ENCODE data around the gene SVOP.
"Not testable (repeated sequence)": the region's sequence is repeated elsewhere in the genome, so short reads cannot be mapped to it uniquely, and the experiment has no call there.

Gene SVOP

DNA sequence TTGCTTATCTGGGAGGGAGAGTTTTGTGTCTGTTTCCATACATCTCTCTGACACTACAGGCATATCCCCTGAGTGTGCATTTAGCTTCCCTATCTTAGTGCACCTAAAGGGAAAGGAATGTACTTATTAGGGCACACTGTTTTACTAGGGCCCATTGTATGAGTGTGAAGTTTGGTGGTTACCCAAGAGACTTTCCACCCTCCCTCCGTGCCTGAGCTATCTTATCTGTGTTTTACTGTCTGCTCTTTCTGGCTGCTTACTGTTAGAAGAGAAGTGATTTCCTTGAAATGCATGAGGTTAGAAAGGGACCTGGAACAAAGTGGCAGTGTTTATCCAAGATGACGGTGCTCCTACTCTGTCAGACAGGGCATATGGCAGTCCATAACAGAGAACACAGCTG is 8.5 kb upstream of the SVOP start:
- DNase-seq, result no peak

DNA sequence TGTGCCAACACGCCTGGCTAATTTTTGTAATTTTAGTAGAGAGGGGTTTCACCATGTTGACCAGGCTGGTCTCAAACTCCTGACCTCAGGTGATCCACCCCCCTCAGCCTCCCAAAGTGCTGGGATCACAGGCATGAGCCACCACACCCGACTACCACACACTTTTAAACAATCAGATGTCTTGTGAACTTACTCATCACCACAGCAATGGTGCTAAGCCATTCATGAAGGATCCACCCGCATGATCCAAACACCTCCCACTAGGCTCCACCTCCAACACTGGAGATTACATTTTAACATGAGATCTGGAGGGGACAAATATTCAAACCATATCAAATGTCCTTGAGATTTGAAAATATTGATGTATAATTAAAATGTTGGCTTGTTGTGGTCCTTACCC is 7.8 kb upstream of the SVOP start:
- DNase-seq, result not testable (repeated sequence)

DNA sequence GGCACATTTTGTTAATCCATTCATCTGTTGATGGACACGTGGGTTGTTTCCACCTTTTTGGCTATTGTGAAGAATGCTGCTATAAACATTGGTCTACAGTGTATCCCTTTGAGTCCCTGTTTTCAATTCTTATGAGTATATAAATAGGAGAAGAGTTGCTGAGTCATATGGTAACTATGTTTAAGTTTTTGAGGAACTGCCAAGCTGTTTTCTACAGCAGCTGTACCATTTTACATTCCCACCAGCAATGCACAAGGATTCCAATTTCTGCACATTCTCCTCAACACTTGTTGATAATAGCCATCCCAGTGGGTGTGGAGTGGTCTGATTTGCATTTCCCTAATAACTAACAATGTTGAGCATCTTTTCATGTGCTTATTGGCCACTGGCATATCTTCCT is 6.9 kb upstream of the SVOP start:
- no peak for DNase-seq

DNA sequence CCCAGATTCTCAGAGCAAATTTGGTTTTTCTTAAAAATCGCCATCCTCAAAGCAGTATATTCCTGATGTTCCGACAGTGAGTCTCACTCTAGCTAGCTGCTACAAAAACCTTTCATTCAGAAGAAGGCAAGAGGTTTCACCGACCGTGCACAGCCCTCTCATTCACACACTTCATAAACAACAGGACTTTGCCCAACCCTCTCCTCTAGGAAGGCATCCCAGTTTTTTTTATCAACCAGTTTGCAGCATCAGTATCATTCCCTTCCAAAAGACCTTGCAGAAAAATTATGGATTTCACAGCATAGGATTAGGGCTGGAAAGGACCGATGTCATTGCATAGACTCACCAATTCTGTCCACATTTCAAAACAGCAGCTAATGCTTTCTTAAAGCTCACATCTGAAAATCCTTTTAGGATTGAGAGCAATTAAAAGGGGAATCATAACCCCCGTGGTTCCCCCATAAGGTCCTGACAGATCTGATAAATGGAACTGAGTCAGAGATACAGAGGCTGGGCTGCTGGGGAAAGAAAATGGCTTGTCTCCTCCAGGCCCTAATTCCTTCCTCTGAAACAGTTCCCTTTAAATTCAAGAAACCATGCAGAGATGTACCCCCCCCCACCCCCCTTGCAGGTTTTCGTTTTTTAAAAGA is 597 bp downstream of the SVOP start:
- no peak for DNase-seq

DNA sequence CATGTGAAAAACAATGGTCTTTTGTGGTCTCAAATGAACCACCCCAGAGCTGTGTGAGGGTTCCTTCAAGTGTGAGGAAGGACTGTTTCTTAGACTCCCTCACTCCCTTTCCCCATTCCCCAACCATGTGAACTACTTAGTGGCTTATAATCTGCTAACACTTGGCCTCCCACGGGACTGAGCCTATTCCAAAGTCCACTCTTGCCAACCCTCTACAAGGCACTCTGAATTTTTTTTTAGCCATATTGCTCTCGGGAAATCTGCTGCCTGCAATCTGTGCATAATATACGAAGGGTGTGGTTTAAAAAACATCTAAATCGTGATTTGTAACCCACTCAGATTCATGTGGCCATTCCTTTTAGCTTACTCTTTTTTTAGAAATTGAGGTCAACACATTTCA is 2.6 kb downstream of the SVOP start:
- DNase-seq, result no peak

DNA sequence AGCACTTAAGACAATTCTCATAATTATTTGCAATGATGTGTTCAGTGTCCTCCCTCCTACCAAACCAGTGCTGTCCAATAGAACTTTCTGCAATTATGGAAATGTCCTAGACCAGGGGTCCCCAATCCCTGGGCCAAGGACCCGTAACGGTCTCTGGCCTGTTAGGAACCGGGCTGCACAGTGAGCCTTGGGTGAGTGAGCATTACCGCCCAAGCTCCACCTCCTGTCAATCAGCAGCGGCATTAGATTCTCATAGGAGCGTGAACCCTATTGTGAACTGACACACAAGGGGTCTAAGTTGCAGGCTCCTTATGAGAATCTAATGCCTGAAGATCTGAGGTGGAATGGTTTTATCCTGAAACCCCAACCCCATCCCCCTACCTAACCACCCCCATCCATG is 3.9 kb downstream of the SVOP start:
- DNase-seq, result no peak

DNA sequence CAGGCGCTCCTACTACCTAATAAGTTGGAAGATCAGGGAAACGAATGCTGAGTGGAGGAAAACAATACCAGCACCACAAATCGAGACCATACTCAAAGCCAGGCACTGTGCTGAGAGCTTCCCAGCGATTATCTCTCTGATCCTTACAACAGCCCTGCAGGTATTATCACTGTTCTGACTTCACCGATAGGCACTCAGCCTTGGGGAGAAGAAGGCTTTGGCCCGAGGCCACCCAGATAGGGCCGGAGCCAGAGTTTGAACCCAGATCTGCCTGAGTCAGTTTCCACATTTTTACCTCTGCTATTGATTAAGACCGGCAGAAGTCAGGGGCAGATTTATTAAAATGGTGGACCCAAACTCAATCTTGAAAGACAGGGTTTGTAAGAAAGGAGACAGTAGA is 4.9 kb downstream of the SVOP start:
- DNase-seq, result no peak

DNA sequence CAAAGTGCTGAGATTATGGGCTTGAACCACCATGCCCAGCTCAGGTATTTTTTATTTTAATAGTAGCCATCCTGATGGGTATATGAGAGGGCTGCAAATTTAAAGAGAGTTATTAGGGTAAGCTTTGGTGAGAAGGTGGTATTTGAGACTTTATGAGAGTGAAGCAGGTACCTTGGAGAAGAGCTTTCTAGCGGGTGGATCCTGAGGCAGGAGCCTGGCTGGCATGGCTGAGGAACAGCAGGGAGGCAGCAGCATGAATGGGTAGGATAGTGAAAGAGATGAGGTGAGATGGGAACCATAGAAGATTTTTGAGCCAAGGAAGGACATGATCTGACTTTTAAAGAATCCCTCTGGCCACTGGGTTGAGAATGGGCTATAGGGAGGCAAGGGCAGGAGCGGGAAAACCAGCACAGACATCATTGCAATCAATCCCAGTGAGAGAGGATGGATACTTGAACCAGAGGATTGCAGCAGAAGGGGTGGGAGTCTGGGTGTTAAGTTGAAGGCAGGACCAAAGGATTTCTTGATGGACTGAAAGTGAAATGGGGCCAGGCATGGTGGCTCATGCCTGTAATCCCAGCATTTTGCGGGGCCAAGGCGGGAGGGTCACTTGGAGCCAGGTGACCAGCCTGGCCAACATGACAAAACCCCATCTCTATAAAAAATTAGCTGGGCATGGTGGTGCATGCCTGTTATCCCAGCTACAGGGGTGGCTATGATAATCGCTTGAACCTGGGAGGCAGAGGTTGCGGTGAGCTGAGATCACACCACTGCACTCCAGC is 5.7 kb downstream of the SVOP start:
- no peak for DNase-seq

DNA sequence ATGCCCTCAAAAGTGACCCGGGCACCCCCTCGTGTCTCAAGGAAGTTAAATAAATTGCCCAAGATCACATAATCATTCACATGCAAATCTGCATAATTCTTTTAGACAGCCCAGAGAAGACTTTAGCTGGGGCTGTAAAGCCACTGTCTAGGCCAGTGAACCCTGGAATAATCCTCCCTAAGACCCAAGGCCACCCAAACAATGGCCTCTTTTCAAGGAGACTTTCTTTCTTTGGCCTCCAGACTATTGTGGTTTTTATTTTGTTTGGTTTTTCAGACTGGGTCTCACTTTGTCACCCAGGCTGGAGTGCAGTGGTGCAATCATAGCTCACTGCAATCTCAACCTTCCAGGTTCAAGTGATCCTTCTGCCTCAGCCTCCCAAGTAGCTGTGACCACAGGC is 10.6 kb downstream of the SVOP start:
- no peak for DNase-seq

DNA sequence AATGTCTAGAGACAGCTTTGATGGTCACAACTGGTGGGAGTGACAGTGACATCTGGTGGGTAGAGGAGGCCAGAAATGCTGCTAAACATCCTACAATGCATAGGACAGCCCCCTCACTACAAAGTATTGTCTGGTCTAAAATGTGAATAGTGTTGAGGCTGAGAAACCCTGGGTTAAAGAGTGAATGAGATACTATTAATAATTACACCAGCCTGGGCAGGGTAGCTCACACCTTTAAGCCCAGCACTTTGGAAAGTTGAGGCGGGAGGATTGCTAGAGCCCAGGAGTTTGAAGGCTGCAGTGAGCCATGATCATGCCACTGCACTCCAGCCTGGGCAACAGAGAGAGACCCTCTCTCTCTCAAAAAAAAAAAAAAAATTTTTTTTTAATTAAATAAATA is 11.1 kb downstream of the SVOP start:
- no peak for DNase-seq

DNA sequence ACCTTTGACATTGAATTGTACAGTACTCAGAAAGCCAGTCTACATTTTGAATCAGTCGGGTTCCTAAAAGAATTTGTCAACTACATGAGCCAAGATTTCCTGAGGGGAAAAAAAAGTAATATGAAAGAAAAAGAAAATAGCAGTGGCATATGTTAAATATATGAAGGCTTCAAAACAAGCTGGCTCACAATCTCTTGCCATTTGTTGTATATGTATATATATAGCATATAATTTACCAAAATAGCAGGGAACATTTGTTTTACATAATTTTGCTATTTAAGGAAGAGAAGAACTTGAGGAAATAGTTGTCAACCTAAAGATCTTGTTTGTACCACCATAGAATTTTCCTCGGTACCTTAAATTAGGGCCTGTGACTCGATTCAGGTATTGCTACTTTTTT is 16.9 kb downstream of the SVOP start:
- no peak for DNase-seq

DNA sequence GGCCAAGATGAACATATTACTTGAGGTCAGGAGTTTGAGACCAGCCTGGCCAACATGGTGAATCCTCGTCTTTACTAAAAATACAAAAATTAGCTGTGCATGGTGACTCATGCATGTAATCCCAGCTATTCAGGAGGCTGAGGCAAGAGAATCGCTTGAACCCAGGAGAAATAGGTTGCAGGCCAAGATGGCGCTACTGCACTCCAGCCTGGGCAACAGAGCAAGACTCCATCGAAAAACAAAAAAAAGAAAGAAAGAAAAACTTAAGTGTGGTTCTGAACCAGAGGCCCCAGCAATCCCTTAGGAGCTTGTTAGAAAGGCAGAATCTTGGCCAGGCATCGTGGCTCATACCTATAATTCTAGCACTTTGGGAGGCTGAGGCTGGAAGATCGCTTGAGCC is 24.5 kb downstream of the SVOP start:
- DNase-seq, result no peak

DNA sequence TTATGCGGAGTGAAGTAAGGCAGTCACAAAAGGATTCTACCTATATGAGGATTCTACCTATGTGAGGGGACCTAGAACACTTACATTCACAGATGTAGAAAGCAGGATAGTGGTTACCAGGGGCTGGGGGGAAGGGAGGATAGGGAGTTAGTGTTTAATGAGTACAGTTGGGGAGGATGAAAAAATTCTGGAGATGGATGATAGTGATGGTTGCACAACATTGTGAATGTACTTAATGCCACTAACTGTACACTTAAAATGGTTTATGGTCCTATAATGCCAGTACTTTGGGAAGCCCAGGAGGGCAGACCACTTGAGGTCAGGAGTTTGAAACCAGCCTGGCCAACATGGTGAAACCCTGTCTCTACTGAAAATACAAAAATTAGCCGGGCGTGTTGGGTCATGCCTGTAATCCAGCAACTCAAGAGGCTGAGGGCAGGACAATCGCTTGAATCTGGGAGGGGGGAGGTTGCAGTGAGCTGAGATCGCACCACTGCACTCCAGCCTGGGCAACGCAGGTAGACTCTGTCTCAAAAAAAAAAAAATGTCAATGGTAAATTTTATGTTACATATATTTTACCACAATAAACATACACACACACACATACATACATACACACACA is 25.4 kb downstream of the SVOP start:
- DNase-seq, result no peak

DNA sequence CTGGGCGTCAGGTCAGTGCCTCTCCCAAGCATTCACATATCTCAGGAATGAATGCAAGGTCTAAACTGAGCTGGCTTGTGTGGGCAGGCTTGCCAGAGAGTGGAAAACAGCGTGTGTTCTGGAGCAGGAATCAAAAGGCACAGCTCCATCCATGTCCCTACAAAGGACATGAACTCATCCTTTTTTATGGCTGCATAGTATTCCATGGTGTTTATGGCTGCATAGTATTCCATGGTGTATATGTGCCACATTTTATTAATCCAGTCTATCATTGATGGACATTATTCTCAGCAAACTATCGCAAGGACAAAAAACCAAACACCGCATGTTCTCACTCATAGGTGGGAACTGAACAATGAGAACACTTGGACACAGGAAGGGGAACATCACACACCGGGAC is 30.8 kb downstream of the SVOP start:
- not testable (repeated sequence) for DNase-seq

DNA sequence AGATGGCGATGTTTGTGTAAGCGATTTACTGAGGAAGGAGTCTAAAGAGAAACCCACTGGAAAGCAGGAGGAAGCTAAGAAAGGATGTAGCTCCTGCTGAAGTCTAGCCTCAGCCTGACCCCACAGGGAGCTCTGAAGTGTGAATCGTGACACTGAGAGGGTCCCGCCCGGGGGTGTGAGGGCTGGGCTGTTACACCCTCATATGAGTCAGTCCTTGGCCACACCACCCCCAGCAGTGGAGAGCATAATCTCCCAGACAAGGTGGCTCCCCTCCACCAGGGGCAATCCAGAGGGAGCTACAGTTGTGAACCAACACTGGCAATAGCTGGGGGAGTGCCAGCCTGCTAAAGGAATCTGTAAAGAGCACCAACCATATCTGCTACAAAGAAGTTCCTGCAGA is 31.5 kb downstream of the SVOP start:
- no peak for DNase-seq

DNA sequence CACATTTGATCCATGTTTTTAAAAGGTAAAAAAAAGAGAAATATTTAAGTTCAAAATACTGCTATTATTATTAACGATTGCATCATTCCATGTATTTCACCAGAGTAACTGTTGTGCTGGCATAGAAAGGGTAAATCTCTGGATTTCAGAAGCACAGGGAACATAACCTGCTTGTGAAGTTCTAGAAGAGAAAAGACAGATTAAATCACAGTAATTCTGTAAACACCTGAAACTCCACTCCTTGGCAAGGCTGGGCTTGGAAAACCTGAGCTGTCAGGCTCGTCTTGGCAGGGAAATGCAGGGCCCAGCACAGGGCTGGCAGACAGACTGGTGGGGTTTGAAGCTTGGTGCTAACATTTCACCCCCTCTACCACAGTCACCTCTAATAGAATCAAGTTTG is 35.1 kb downstream of the SVOP start:
- DNase-seq, result no peak

DNA sequence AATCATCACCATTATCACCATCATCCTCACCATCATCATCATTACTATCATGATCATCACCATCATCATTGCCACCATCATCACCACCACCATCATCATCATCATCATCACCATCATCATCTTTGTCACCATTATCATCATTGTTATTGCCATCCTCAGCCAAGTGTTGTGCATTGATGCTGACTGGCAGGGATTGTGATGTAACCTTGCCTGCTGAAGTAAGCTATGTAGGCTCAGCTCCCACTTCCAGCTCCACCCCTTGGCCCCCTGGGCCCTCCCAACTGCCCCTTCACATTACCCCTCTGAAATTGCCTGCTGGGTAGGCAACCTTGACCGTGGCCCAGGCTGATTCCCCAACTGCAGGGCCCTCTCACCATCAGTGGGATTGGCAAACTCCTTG is 37.6 kb downstream of the SVOP start:
- DNase-seq, result no peak

DNA sequence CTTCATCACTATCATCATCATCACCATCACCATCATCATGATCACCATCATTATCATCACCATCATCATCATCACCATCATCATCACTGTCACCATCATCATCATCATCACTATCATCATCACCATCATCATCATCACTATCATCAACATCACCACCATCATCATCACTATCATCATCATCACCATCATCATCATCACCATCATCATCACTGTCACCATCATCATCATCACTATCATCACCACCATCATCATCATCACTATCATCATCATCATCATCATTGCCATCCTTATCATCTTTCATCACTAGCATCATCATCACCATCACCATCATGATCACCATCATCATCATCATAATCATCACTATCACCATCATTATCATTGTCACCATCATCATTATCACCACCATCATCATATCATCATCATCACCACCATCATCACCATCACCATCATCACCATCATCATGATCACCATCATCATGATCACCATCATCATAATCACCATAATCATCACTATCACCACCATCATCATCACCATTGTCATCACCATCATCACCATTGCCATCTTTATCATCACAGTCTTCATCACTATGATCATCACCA is 38.1 kb downstream of the SVOP start:
- DNase-seq, result no peak

DNA sequence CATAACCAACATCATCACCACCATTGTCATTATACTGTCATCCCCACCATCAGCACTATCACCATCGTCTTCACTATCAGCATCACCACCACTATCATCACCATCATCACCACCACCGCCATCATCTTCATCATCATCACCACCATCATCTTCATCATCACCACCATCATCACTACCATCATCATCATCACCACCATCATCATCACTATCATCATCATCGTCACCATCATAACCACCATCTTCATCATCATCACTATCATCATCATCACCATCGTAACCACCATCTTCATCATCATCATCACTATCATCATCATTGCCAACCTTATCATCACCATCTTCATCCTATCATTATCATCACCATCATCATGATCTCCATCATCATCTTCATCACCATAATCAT is 39.0 kb downstream of the SVOP start:
- DNase-seq, result no peak

DNA sequence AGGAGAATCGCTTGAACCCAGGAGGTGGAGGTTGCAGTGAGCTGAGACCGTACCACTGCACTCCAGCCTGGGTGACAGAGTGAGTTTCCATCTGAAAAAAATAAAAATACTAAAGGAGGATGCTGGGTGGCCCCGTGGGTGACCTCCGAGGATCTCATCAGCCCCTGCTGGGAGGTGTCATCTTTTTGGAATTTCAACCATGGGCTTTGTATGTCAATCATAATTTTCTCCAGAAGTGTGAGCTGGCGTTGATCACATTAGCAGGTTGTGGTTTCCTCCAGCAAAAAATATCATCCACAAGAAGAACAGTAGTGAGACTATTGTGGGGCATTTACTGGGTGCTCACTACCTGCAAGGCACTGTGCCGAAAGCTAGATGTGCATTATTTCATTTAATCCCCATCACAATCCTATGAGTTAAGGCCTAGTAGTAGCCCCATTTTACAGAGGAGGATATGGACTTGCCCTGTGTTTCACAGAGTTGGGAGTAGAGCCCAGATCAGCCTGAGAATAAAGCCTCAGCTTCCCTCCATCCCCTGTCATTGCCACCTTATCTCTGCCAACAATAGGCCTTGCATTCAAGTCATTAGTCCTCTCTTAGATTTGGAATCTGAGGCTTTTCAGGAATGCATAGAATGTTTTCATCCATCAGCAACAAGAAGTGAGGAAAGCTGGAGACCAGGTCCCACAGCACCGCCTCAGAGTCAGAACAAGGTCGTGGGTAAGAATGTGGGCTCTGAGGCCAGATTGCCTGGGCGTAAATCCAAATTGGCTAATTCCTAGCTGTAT is 39.8 kb downstream of the SVOP start:
- no peak for DNase-seq

DNA sequence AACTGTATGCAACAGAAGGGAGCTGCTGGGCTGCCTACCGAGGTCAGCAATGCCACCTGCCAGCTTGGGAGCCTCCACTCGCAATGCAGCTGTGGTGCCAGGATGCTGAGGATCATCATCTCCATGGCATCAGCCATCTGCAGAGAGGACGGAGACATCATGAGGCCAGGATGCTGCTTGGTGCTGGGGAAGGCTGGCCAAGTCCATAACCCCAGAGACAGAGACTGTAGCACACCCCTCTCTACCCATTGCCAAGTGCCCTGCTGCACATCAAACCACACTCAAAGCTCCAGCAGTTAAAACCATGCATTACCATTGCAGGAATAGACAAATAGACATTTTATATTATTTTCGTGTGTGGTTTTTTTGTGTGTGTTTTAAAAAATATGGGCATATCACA is 43.5 kb downstream of the SVOP start:
- DNase-seq, result no peak

DNA sequence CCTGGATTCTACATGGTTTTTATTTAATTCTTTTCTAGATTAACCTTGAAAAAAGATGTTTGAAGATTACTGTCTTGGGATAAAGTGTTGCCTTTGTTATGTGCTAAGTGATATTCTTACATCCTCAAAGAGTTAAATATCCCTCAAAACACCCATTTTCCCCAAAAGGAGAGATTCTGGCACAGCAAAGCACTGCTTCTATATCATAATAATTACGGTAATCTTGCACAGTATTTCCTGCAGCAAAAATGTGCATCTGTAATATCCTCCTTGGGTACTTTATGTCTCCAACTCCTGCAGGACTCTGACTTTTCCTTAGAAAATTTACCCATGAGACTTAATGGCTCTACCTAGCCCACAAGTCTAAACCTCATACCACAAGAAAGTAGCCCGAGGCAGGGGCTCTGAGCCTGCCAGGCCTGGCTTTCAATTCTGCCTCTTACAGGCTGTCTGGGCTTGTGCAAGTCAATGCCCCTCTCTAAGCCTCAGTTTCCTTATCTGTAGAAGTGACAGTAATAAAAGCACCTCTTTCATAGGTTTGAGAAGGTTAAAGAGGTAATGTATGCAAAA is 45.8 kb downstream of the SVOP start:
- DNase-seq, result no peak

DNA sequence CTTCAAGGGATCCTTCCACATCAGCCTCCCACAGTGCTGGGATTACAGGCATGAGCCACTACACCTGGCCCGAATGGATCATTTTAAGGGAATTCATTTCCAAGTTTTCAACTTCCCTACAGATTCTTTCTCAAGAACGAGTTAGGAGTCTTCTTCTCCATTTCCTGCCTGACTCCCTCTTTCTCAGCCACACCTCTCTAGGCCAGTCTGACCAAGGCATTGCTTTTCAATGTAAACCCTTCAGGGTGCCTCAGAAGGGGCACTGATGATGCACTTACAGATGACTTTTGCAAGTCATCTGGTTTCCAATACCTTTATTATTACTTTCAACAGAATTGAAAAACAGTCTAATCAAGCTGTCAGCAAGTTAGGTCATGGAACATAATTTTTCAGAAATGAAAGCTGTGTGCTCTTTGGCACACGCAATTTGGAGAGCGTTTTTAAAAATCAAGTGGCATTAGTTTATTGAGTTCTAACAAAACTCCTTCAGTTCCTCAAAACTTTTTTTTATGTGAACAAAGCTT is 47.2 kb downstream of the SVOP start:
- no peak for DNase-seq

Measured in NCI-H1436 treated with DMSO at 0.1 percent for 48 hours (cell line).